ENCODE results near the gene TARS2. TPM values are rescaled to one million over a fixed set of nuclear protein-coding genes. Genes with fewer than 3 reads are reported as not detected.

Gene TARS2
- total RNA-seq, 2 experiments from 2014 or later = 41.6 to 42.9 TPM

- POLR2A ChIA-PET = interaction anchor here (1.0 kb wide), 1 partner anchor 49 kb away, joined by 3 read pairs; no protein-coding TSS in a partner anchor
- DNase-seq = no peak
- H3K4me3 Mint-ChIP-seq = no peak overlapping the region
- H3K27me3 Mint-ChIP-seq = peaks cover 3% of the 10 kb centered on the region
- no peak for ATAC-seq (ENCODE audit: low read depth)
- peaks cover 12% of the 10 kb centered on the region for H3K4me1 Mint-ChIP-seq
- H3K36me3 Mint-ChIP-seq = peaks cover 1% of the 10 kb centered on the region
- H3K27ac Mint-ChIP-seq = no peak overlapping the region
- H3K9me3 Mint-ChIP-seq = no peaks in the 10 kb centered on the region
Measured at GRCh38 chr1:150513351-150513791, 26.2 kb downstream of the TARS2 start.

- Mint-ChIP-seq H3K9me3 (no peaks in the 10 kb centered on the region), H3K27ac (no peak overlapping the region), H3K4me1 (peaks cover 12% of the 10 kb centered on the region), H3K27me3 (peaks cover 3% of the 10 kb centered on the region), H3K4me3 (peak overlapping the region; percentile 63), H3K36me3 (peaks cover 1% of the 10 kb centered on the region)
- POLR2A ChIA-PET = interaction anchor here (0.7 to 3.6 kb wide), 3 partner anchors 27 to 254 kb away, joined by 3 to 20 read pairs (median 6); partner anchors contain the start of genes MCL1 and TARS2
- no peak for ATAC-seq (ENCODE audit: low read depth)
- no peak for DNase-seq
Measured at GRCh38 chr1:150514260-150514659, 27.0 kb downstream of the TARS2 start.

DNA sequence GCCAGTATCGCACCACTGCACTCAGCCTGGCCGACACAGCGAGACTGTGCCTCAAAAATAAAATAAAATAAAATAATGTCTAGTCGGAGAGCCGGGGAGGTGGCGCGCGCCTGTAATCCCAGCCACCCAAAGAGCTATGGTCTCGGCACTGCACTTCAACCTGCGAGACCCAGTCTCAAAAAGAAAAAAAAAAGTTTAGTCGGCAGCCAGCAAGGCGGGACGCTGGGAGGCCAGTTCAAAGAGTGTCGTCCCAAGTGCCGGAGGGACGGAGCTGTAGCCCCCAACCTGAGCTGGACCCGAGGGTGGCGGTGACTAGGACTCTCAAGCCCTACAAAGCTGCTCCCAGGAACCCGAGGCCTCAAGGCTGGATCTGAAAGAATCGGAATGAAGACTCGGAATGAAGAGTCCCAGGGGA lies 27.7 kb downstream of the TARS2 start:
- Mint-ChIP-seq H3K27ac (peak overlapping the region; percentile 63), H3K9me3 (no peaks in the 10 kb centered on the region), H3K27me3 (peaks cover 3% of the 10 kb centered on the region), H3K4me3 (peak overlapping the region; percentile 89), H3K4me1 (peaks cover 12% of the 10 kb centered on the region), H3K36me3 (peaks cover 1% of the 10 kb centered on the region)
- POLR2A ChIA-PET = interaction anchor here (0.6 to 3.6 kb wide), 10 partner anchors 9 to 259 kb away, joined by 3 to 20 read pairs (median 4); partner anchors contain the start of genes MCL1 and TARS2
- DNase-seq (no peak), ATAC-seq (ENCODE audit: low read depth) (no peak)

DNA sequence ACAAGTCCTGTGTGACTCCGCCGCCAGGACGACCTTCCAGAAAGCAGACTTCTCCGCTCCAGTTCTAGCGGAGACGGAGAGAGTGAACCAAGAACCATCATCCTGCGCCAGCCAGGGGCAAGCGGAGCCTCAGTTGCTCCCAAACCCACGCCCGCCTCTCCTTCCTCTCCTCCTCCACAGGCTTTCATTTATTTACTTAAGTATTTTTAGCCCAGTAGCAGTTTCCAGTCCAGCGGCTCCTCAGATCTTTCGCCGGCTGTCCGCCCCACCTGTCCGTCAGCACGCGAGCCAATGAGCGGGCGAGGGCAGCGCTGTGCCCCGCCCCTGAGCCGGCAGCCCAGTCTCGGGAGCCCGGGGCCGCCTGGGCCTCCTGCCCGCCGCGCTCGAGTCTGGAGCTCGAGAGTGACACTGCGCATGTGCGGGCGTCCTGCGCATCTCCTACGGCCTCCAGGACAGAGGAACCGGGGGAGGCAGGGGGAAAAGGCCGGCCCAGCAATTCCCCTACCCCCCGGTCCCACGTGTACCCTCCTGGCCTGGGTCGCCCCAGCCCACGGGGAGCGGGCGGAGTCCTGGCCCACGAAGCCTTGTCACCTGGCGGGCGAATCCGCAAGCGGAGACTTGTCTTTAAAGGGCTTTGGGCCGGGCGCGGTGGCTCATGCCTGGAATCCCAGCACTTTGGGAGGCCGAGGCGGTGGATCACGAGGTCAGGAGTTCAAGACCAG lies 28.3 kb downstream of the TARS2 start, which contains the start of gene FALEC:
Gene FALEC, plus strand, starts transcription at position 425 of the 722 bp plus-strand sequence.
- ATAC-seq (ENCODE audit: low read depth) (peak; percentile 99), DNase-seq (peak; percentile 95)
- peaks cover 3% of the 10 kb centered on the region for H3K27me3 Mint-ChIP-seq
- peaks cover 1% of the 10 kb centered on the region for H3K36me3 Mint-ChIP-seq
- peak within 1 kb of the TSS; percentile 89 for H3K4me3 Mint-ChIP-seq
- peak within 1 kb of the TSS; percentile 75 for H3K27ac Mint-ChIP-seq
- H3K4me1 Mint-ChIP-seq = peaks cover 12% of the 10 kb centered on the region
- H3K9me3 Mint-ChIP-seq = no peaks in the 10 kb centered on the region
- POLR2A ChIA-PET = interaction anchor here (0.5 to 3.6 kb wide), 12 partner anchors 10 to 260 kb away, joined by 3 to 20 read pairs (median 3); partner anchors contain the start of genes MCL1, RPRD2 and TARS2

- POLR2A ChIA-PET = interaction anchor here (0.5 to 3.6 kb wide), 10 partner anchors 10 to 628 kb away, joined by 3 to 20 read pairs (median 4); partner anchors contain the start of genes MCL1, RPRD2 and TARS2
- H3K27ac Mint-ChIP-seq = peak overlapping the region; percentile 75
- H3K27me3 Mint-ChIP-seq = peaks cover 3% of the 10 kb centered on the region
- peaks cover 13% of the 10 kb centered on the region for H3K4me1 Mint-ChIP-seq
- H3K9me3 Mint-ChIP-seq = no peaks in the 10 kb centered on the region
- no peak for DNase-seq
- ATAC-seq (ENCODE audit: low read depth) = no peak
- peaks cover 1% of the 10 kb centered on the region for H3K36me3 Mint-ChIP-seq
- peak overlapping the region; percentile 89 for H3K4me3 Mint-ChIP-seq
Measured at GRCh38 chr1:150516050-150516591, 28.9 kb downstream of the TARS2 start.

DNA sequence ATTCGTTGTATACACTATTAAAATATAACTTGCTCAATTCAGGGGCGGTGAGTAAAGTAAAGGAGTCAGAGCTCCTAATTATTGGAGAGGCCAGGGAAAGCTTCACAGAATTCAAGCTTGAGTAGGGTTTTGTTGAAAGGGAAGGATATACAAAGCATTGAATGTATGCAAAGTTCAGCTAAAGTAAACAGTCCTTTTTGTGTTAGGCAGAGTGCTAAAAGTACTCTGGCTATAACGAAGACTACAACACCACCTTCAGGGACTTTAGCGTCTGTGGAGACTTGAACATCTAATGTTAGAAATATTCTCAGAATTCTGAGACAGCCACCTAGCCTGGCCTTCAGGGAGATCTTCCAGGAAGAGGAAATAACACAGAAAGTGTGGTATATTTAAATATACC lies 29.4 kb downstream of the TARS2 start:
- H3K4me1 Mint-ChIP-seq = peaks cover 16% of the 10 kb centered on the region
- DNase-seq (no peak), ATAC-seq (ENCODE audit: low read depth) (peak; percentile 8)
- H3K4me3 Mint-ChIP-seq = peak overlapping the region; percentile 89
- POLR2A ChIA-PET = interaction anchor here (0.7 to 3.6 kb wide), 5 partner anchors 13 to 629 kb away, joined by 4 to 20 read pairs (median 4); partner anchors contain the start of genes MCL1 and TARS2
- peak overlapping the region; percentile 75 for H3K27ac Mint-ChIP-seq
- H3K36me3 Mint-ChIP-seq = peaks cover 1% of the 10 kb centered on the region
- H3K27me3 Mint-ChIP-seq = peaks cover 3% of the 10 kb centered on the region
- H3K9me3 Mint-ChIP-seq = no peaks in the 10 kb centered on the region

DNA sequence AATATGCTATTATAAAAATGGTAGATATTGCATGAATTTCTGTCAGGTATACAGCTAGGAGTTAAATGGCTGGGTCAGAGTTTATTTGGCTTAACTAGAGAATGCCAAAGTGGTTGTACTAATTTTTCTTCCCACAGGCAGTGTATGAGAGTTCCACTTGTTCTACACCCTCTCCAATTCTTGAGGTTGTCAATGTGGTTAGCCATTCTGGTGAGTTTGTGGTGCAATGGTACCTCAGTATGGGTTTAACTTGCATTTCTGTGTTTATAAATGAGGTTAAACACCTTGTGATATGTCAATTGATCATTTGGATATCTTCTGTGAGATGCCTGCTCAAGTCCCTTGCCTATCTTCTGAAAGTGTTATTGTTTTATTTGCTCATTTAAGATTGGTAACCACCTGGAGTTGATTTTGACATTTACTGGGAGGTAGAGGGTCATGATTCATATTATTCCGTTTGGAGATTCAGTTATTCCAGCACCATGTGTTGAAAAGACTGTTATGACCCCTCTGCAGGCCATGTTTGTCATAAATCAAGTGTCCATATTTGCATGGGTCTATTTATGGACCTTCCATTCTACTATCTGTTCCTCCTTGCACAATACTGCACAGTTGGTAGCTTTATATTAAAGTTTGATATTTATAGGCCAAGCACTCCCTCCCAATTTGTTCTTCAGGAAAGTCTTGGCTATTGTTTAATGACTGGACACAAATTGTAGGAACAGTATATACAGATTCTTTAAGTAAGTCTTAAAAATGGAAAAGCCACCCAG lies 34.2 kb downstream of the TARS2 start:
- POLR2A ChIA-PET = no interaction called here
- no peaks in the 10 kb centered on the region for H3K9me3 Mint-ChIP-seq
- no peaks in the 10 kb centered on the region for H3K36me3 Mint-ChIP-seq
- H3K27me3 Mint-ChIP-seq = peaks cover 12% of the 10 kb centered on the region
- DNase-seq (no peak), ATAC-seq (ENCODE audit: low read depth) (no peak)
- no peak overlapping the region for H3K4me3 Mint-ChIP-seq
- peaks cover 9% of the 10 kb centered on the region for H3K4me1 Mint-ChIP-seq
- no peak overlapping the region for H3K27ac Mint-ChIP-seq

GRCh38 chr1:150525348-150525747 lies 38.1 kb downstream of the TARS2 start:
- H3K9me3 Mint-ChIP-seq = no peaks in the 10 kb centered on the region
- peaks cover 4% of the 10 kb centered on the region for H3K4me1 Mint-ChIP-seq
- no peaks in the 10 kb centered on the region for H3K36me3 Mint-ChIP-seq
- H3K4me3 Mint-ChIP-seq = no peak overlapping the region
- ATAC-seq (ENCODE audit: low read depth) (no peak), DNase-seq (no peak)
- POLR2A ChIA-PET = no interaction called here
- H3K27me3 Mint-ChIP-seq = peaks cover 9% of the 10 kb centered on the region
- H3K27ac Mint-ChIP-seq = no peak overlapping the region

DNA sequence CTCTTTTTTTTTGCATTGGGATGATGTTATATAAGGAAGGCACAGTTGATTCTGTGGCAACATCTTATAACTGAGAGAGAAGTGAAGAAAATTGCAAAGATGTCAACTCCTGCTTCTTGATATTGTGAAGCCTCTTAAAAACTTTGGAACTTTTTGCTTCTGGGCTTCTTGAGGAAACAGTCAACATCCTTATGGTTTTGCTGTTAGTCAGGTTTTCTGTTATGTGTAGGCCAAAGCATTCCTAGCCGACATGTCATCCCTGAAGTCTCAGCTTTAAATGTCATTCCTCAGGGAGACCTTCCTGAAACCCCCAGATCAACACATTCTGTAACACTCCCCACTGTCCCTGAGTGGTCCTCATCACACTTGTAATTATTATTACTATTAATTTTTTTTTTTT lies 41.0 kb downstream of the TARS2 start:
- no peak for DNase-seq
- ATAC-seq (ENCODE audit: low read depth) = no peak
- Mint-ChIP-seq H3K9me3 (no peaks in the 10 kb centered on the region), H3K27me3 (peaks cover 4% of the 10 kb centered on the region), H3K27ac (no peak overlapping the region), H3K36me3 (no peaks in the 10 kb centered on the region), H3K4me1 (peaks cover 6% of the 10 kb centered on the region), H3K4me3 (no peak overlapping the region)
- POLR2A ChIA-PET = no interaction called here

GRCh38 chr1:150529017-150529416 lies 41.8 kb downstream of the TARS2 start:
- no peak for ATAC-seq (ENCODE audit: low read depth)
- POLR2A ChIA-PET = interaction anchor here (0.6 kb wide), 1 partner anchor 14 kb away, joined by 4 read pairs; no protein-coding TSS in a partner anchor
- Mint-ChIP-seq H3K27me3 (peaks cover 4% of the 10 kb centered on the region), H3K27ac (no peak overlapping the region), H3K4me1 (peaks cover 6% of the 10 kb centered on the region), H3K36me3 (no peaks in the 10 kb centered on the region), H3K9me3 (no peaks in the 10 kb centered on the region), H3K4me3 (no peak overlapping the region)
- DNase-seq = no peak

- H3K4me3 Mint-ChIP-seq = no peak overlapping the region
- DNase-seq = no peak
- POLR2A ChIA-PET = no interaction called here
- no peak overlapping the region for H3K27ac Mint-ChIP-seq
- H3K36me3 Mint-ChIP-seq = no peaks in the 10 kb centered on the region
- H3K9me3 Mint-ChIP-seq = no peaks in the 10 kb centered on the region
- peaks cover 6% of the 10 kb centered on the region for H3K4me1 Mint-ChIP-seq
- H3K27me3 Mint-ChIP-seq = no peaks in the 10 kb centered on the region
- no peak for ATAC-seq (ENCODE audit: low read depth)
Measured at GRCh38 chr1:150530491-150531159, 43.4 kb downstream of the TARS2 start.

- no peaks in the 10 kb centered on the region for H3K36me3 Mint-ChIP-seq
- no peak overlapping the region for H3K4me3 Mint-ChIP-seq
- DNase-seq (no peak), ATAC-seq (ENCODE audit: low read depth) (no peak)
- H3K4me1 Mint-ChIP-seq = peaks cover 6% of the 10 kb centered on the region
- H3K27ac Mint-ChIP-seq = no peak overlapping the region
- no peaks in the 10 kb centered on the region for H3K9me3 Mint-ChIP-seq
- POLR2A ChIA-PET = interaction anchor here (0.8 kb wide), 1 partner anchor 86 kb away, joined by 3 read pairs; no protein-coding TSS in a partner anchor
- H3K27me3 Mint-ChIP-seq = no peaks in the 10 kb centered on the region
Measured at GRCh38 chr1:150532860-150533259, 45.6 kb downstream of the TARS2 start.
